Mesendoderm (in vitro differentiated cells): ENCODE results near the gene TEX101. TPM values are rescaled to one million over a fixed set of nuclear protein-coding genes. Genes with fewer than 3 reads are reported as not detected.
"Not testable (repeated sequence)": the region's sequence is repeated elsewhere in the genome, so short reads cannot be mapped to it uniquely, and the experiment has no call there.

Source experiments
- DNase-seq: peaks from one replicate; pipeline ENCODE4 v3.0.0; 2013
- H2AK5ac ChIP-seq: 2 replicates; pipeline ENCODE4 v1.6.1; 2013; ENCODE audit warnings: low read length, inconsistent platforms
- H2BK120ac ChIP-seq: 2 replicates; pipeline ENCODE4 v1.6.1; 2013; ENCODE audit warnings: low read depth, mild to moderate bottlenecking, low read length, moderate library complexity, mixed read lengths
- H2BK15ac ChIP-seq: replicated peaks from 2 replicates; pipeline ENCODE4 v1.6.1; 2013; ENCODE audit warnings: low read depth, mild to moderate bottlenecking, moderate library complexity
- H2BK5ac ChIP-seq: 2 replicates; pipeline ENCODE4 v1.6.1; 2013; ENCODE audit warnings: low read length, inconsistent platforms
- H3K18ac ChIP-seq: 2 replicates; pipeline ENCODE4 v1.6.1; 2013; ENCODE audit warnings: mild to moderate bottlenecking, low read length, mixed read lengths
- H3K23ac ChIP-seq: one replicate; pipeline ENCODE4 v1.6.1; 2013; ENCODE audit warnings: low read length
- H3K27ac ChIP-seq: 2 replicates; pipeline ENCODE4 v1.5.1; 2013; ENCODE audit warnings: low read depth, mild to moderate bottlenecking, inconsistent platforms, low read length, moderate library complexity
- H3K27me3 ChIP-seq: 2 replicates; pipeline ENCODE4 v1.6.1; 2013; ENCODE audit warnings: low read length, control low read depth, mild to moderate bottlenecking, inconsistent platforms; ENCODE audit not compliant: insufficient read depth, poor library complexity
- H3K36me3 ChIP-seq: 2 replicates; pipeline ENCODE4 v1.6.1; 2013; ENCODE audit warnings: low read length, inconsistent platforms; ENCODE audit not compliant: control insufficient read depth, insufficient read depth
- H3K4ac ChIP-seq: one replicate; pipeline ENCODE4 v1.6.1; 2013; ENCODE audit warnings: low read depth, mild to moderate bottlenecking, low read length, moderate library complexity
- H3K4me1 ChIP-seq: 2 replicates; pipeline ENCODE4 v1.6.1; 2013; ENCODE audit warnings: low read depth, low read length, inconsistent platforms; ENCODE audit not compliant: control insufficient read depth
- H3K4me2 ChIP-seq: 2 replicates; pipeline ENCODE4 v1.6.1; 2013; ENCODE audit warnings: low read length
- H3K4me3 ChIP-seq: 2 replicates; pipeline ENCODE4 v1.5.1; 2013; ENCODE audit warnings: mild to moderate bottlenecking, low read length
- H3K56ac ChIP-seq: one replicate; pipeline ENCODE4 v1.6.1; 2013; ENCODE audit warnings: low read length
- H3K79me1 ChIP-seq: 2 replicates; pipeline ENCODE4 v1.6.1; 2013; ENCODE audit warnings: low read length, inconsistent platforms
- H3K79me2 ChIP-seq: 2 replicates; pipeline ENCODE4 v1.6.1; 2013; ENCODE audit warnings: mild to moderate bottlenecking, low read length; ENCODE audit not compliant: control insufficient read depth, insufficient read depth
- H3K9ac ChIP-seq: 2 replicates; pipeline ENCODE4 v1.6.1; 2013; ENCODE audit warnings: low read length, inconsistent platforms
- H4K5ac ChIP-seq: one replicate; pipeline ENCODE4 v1.6.1; 2013; ENCODE audit warnings: low read length
- H4K8ac ChIP-seq: one replicate; pipeline ENCODE4 v1.6.1; 2013; ENCODE audit warnings: low read depth, mild to moderate bottlenecking, control low read depth, low read length, moderate library complexity
- WGBS: extraction: QIAGEN DNeasy Blood & Tissue Kit; methylation state at CpG from one replicate; pipeline ENCODE4 v1.1.7; 2013; ENCODE audit warnings: low lambda C conversion rate, missing lambda C conversion rate; ENCODE audit not compliant: insufficient coverage; ENCODE audit errors: extremely low coverage; 5-methylcytosine and 5-hydroxymethylcytosine counted together
- polyA plus RNA-seq, 2 experiments: library from polyadenylated mRNA; stranded (reverse); fragments of 200-250 nt; gene quantifications; one replicate each; pipeline ENCODE4 v1.2.3, GENCODE V29; 2013

The TEX101 gene, protein sequence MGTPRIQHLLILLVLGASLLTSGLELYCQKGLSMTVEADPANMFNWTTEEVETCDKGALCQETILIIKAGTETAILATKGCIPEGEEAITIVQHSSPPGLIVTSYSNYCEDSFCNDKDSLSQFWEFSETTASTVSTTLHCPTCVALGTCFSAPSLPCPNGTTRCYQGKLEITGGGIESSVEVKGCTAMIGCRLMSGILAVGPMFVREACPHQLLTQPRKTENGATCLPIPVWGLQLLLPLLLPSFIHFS
- 0.46 TPM for polyA plus RNA-seq (2013, experiment 1 of 2)
- 0.35 TPM for polyA plus RNA-seq (2013, experiment 2 of 2)

DNA sequence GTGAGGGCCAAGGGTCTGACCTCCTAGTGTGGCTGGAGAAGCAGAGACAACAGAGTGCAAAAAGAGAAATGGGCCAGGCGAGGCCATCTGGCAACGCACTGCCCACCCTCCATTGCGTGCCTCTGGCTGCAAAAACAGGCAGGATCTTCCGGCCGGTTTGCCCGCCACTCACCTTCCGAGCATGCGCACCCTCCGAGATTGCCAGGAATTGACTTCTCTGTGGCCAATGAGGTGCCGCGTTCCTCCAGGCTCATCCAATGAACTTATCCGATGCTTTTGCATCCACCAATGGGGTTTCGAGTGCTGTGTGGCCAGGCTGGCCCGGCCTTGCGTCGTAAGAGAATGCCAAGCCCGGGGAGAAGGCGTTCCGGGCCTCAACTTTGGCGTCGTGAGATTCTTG is at the start of gene TEX101:
Gene TEX101, plus strand, starts transcription at position 337 of the 400 bp plus-strand sequence. CDS start 1,030 bp downstream, outside the sequence.
- WGBS: no CpG with 5 or more reads among the region's 21 CpGs
- Histone ChIP-seq H3K27ac (no peak within 1 kb of the TSS), H3K4me2 (no peak within 1 kb of the TSS)

DNA sequence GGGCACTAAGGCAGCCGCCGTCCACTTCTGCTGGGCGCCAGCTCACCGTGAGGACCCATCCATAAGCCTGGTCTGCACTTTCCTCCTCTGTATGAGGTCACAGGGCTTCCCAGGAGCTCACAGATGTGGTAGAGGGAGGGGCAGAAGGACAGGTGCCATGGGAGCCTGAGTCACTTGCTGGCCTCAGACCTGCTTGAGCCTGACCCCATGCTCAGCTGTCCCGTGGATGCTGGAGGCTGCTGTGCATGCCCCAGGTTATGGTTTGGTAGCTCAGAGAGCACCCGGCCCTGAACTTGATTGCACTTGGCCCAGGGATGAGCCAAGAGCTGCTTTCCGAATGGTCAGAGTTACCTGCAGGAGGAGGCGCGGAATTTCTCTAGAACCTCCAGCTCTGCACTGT is 49.0 kb upstream of the TEX101 start:
- H3K79me1 ChIP-seq, H3K4me2 ChIP-seq, H4K8ac ChIP-seq, H2BK120ac ChIP-seq, H3K18ac ChIP-seq, H3K27me3 ChIP-seq, H3K79me2 ChIP-seq, DNase-seq, H4K5ac ChIP-seq, H2BK5ac ChIP-seq, H3K4me3 ChIP-seq, H3K4me1 ChIP-seq, H3K27ac ChIP-seq, H2AK5ac ChIP-seq, H3K23ac ChIP-seq, H3K36me3 ChIP-seq, H3K4ac ChIP-seq, H3K56ac ChIP-seq, H3K9ac ChIP-seq, H2BK15ac ChIP-seq: not testable (repeated sequence)
- WGBS: no CpG with 5 or more reads among the region's 9 CpGs

More for the DNA sequence above, at the start of gene TEX101:
- no peak within 1 kb of the TSS for H4K8ac ChIP-seq
- no peak within 1 kb of the TSS for H2BK120ac ChIP-seq
- no peak within 1 kb of the TSS for H3K56ac ChIP-seq
- no peak within 1 kb of the TSS for H3K18ac ChIP-seq
- H3K36me3 ChIP-seq: no peaks in the 10 kb centered on the region
- H3K9ac ChIP-seq: no peak within 1 kb of the TSS
- no peak within 1 kb of the TSS for H2AK5ac ChIP-seq
- no peaks in the 10 kb centered on the region for H3K4me1 ChIP-seq
- H3K79me2 ChIP-seq: no peaks in the 10 kb centered on the region
- H2BK5ac ChIP-seq: no peak within 1 kb of the TSS
- H2BK15ac ChIP-seq: no peak within 1 kb of the TSS
- H3K23ac ChIP-seq: no peak within 1 kb of the TSS
- DNase-seq: no peak
- H4K5ac ChIP-seq: no peak within 1 kb of the TSS
- no peaks in the 10 kb centered on the region for H3K27me3 ChIP-seq
- no peak within 1 kb of the TSS for H3K4ac ChIP-seq
- H3K4me3 ChIP-seq: no peak within 1 kb of the TSS
- no peaks in the 10 kb centered on the region for H3K79me1 ChIP-seq

DNA sequence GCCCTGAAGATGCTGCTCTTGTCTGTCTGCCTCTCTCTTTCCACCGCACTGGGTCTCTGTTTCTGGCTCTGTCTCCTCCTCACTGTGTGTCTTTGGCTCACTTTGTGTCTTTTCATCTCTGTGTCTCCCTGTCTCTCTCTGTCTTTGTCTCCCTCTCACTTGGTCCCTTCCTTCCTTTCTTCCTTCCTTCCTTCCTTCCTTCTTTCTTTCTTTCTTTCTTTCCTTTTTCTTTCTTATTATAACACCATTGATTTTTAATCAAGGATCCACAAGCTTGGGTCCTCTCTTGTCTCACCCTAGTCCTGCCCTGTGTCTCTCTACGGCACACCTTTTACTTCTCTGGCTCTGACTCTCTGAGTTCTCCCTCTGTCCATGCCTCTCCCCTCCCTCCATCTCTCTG is 46.9 kb upstream of the TEX101 start:
- Histone ChIP-seq H2BK15ac (no peak overlapping the region), H4K8ac (no peak overlapping the region), H3K56ac (no peak overlapping the region), H3K27ac (no peak overlapping the region), H3K23ac (no peak overlapping the region), H2BK5ac (no peak overlapping the region), H3K4me3 (no peak overlapping the region), H3K4me2 (no peak overlapping the region), H3K18ac (no peak overlapping the region), H2AK5ac (no peak overlapping the region), H3K4ac (no peak overlapping the region), H2BK120ac (no peak overlapping the region), H3K27me3 (no peaks in the 10 kb centered on the region), H3K9ac (no peak overlapping the region), H3K79me2 (no peaks in the 10 kb centered on the region), H3K36me3 (no peaks in the 10 kb centered on the region), H4K5ac (no peak overlapping the region), H3K79me1 (no peaks in the 10 kb centered on the region), H3K4me1 (no peaks in the 10 kb centered on the region)
- no peak for DNase-seq
- WGBS: no CpG with 5 or more reads among the region's 2 CpGs

DNA sequence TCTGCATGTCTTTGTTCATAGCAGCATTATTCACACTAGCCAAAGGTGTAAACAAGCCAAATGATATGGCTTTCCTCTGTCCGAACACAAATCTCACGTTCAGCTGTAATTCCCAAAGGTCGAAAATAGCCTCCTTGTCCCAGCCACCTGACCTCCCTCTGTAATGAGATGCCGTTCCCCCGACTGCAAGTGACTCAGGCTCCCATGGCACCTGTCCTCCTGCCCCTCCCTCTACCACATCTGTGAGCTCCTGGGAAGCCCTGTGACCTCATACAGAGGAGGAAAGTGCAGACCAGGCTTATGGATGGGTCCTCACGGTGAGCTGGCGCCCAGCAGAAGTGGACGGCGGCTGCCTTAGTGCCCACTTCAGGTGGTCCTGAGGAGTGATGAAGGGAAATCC is 45.8 kb upstream of the TEX101 start:
- H2BK15ac ChIP-seq, H3K4me1 ChIP-seq, H4K8ac ChIP-seq, H3K27me3 ChIP-seq, H3K23ac ChIP-seq, H3K79me1 ChIP-seq, H2AK5ac ChIP-seq, H3K36me3 ChIP-seq, H3K4ac ChIP-seq, H3K9ac ChIP-seq, H3K18ac ChIP-seq, H2BK120ac ChIP-seq, H3K27ac ChIP-seq, H3K4me2 ChIP-seq, DNase-seq, H4K5ac ChIP-seq, H3K79me2 ChIP-seq, H2BK5ac ChIP-seq, H3K4me3 ChIP-seq, H3K56ac ChIP-seq: not testable (repeated sequence)
- no CpG with 5 or more reads among the region's 9 CpGs for WGBS

DNA sequence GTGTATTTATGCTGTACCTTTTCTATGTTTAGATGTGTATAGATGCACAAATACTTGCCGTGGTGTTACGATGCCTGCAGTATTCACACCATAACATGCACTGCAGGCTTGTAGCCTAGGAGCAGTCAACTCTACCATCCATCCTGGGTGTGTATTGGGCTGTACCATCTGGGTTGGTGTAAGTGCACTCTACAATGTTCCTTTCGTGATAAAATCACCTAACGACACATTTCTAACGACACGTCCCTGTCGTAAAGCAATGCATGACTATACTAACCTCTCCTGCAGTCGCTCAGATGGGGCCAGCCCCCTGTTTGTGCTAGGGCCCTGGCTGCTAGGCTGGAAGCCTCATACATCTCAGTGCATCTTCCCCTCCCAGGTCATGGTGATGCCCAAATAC is 42.8 kb upstream of the TEX101 start:
- no peaks in the 10 kb centered on the region for H3K79me1 ChIP-seq
- no peak overlapping the region for H2BK120ac ChIP-seq
- H4K5ac ChIP-seq: no peak overlapping the region
- no CpG with 5 or more reads among the region's 8 CpGs for whole genome bisulfite sequencing
- no peak overlapping the region for H4K8ac ChIP-seq
- no peak overlapping the region for H3K4me3 ChIP-seq
- no peak overlapping the region for H3K4ac ChIP-seq
- H3K4me2 ChIP-seq: no peak overlapping the region
- no peak for DNase-seq
- no peak overlapping the region for H3K56ac ChIP-seq
- no peak overlapping the region for H2AK5ac ChIP-seq
- no peaks in the 10 kb centered on the region for H3K79me2 ChIP-seq
- no peak overlapping the region for H3K27ac ChIP-seq
- H3K23ac ChIP-seq: no peak overlapping the region
- H3K27me3 ChIP-seq: no peaks in the 10 kb centered on the region
- H3K36me3 ChIP-seq: no peaks in the 10 kb centered on the region
- no peaks in the 10 kb centered on the region for H3K4me1 ChIP-seq
- H3K9ac ChIP-seq: no peak overlapping the region
- no peak overlapping the region for H2BK5ac ChIP-seq
- no peak overlapping the region for H2BK15ac ChIP-seq
- H3K18ac ChIP-seq: no peak overlapping the region

DNA sequence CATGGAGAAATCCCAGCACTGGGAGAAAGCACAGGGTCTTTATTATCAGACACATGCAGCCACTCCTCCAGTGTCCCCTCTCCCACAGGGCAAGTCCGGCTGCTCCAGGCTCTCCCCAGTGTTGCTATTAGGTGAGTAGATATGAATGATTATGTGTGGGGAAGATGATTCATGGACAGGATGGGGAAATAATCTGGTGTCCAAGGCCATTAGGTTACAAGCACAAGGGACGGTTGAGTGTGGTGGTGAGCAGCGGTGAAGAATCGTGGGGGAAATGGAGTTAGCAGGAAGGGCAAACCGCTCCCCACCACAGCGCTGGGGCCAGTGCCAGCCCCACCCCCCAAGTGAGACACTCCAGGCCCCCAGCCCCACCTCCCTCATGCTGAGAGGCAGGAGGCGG is 42.2 kb upstream of the TEX101 start:
- Histone ChIP-seq H3K36me3 (no peaks in the 10 kb centered on the region), H2BK15ac (no peak overlapping the region), H4K5ac (no peak overlapping the region), H3K79me1 (no peaks in the 10 kb centered on the region), H3K23ac (no peak overlapping the region), H3K18ac (no peak overlapping the region), H3K27ac (no peak overlapping the region), H3K56ac (no peak overlapping the region), H3K4me2 (no peak overlapping the region), H2BK5ac (no peak overlapping the region), H4K8ac (no peak overlapping the region), H3K27me3 (no peaks in the 10 kb centered on the region), H2AK5ac (no peak overlapping the region), H3K79me2 (no peaks in the 10 kb centered on the region), H3K4me3 (no peak overlapping the region), H3K4me1 (no peaks in the 10 kb centered on the region), H3K9ac (no peak overlapping the region), H3K4ac (no peak overlapping the region), H2BK120ac (no peak overlapping the region)
- no CpG with 5 or more reads among the region's 7 CpGs for WGBS
- DNase-seq: no peak
